Body of pancreas (tissue), 4 donors: ENCODE data around the gene CDH4. TPM values are rescaled to one million over a fixed set of nuclear protein-coding genes. Genes with fewer than 3 reads are reported as not detected.

Source experiments
- ATAC-seq: fragments of 150-250 bp; one replicate; pipeline ENCODE4 v1.9.1; 2016
- DNase-seq, 4 donors: peaks; one replicate each; pipeline ENCODE4 v3.0.0-alpha.2; 2019
- H3K27ac ChIP-seq, 4 donors: fragments of 200-600 bp; sonication (generic); 1 replicate in 3 of 4; 2 replicates in 1 of 4; pipeline versions ENCODE4 v1.5.1 to v1.6.1; 2016 to 2019; ENCODE audit warnings: mild to moderate bottlenecking in 1 of 4, mixed read lengths in 1 of 4, moderate library complexity in 1 of 4
- H3K27me3 ChIP-seq, 2 donors: fragments of 200-600 bp; sonication (generic); one replicate each; pipeline ENCODE4 v1.6.0; 2016; ENCODE audit warnings: mild to moderate bottlenecking in 1 of 2
- H3K36me3 ChIP-seq, 2 donors: fragments of 200-600 bp; sonication (generic); replicated peaks in 1 of 2; 2 replicates each; pipeline ENCODE4 v1.5.1; 2016; ENCODE audit warnings: low read depth in 2 of 2; ENCODE audit not compliant: insufficient read depth in 1 of 2
- H3K4me1 ChIP-seq: fragments of 200-600 bp; sonication (generic); one replicate; pipeline ENCODE4 v1.6.0; 2016
- H3K4me3 ChIP-seq, 2 donors: fragments of 200-600 bp; sonication (generic); 1 replicate in 1 of 2; 2 replicates in 1 of 2; pipeline ENCODE4 v1.5.1; 2016 to 2019
- H3K9me3 ChIP-seq, 3 donors: fragments of 200-600 bp; sonication (generic); 1 replicate in 2 of 3; 2 replicates in 1 of 3; pipeline ENCODE4 v1.5.1; 2016
- POLR2A ChIP-seq, 3 donors: fragments of 450-650 bp; IDR thresholded peaks; one replicate each; pipeline ENCODE4 v1.6.1; 2016; ENCODE audit warnings: antibody characterized with exemption in 3 of 3, mild to moderate bottlenecking in 2 of 3
- WGBS, 2 donors: methylation state at CpG; one replicate each; pipeline ENCODE4 v1.1.5; 2017; 5-methylcytosine and 5-hydroxymethylcytosine counted together
- intact Hi-C: fragments of 100-400 bp; cut with DNase I; formaldehyde crosslinking; loops from one replicate; pipeline ENCODE4 v1.15.1; 2023
- total RNA-seq, 2 donors: library from RNA; depleted of rRNA; stranded (reverse); fragments of >200 nt; gene quantifications; one replicate each; pipeline ENCODE4 v1.1.0, GENCODE V29; 2016
- TF ChIP-seq, protein P1 (sequence below), 7 experiments: fragments of 450-650 bp in 4 of 7; fragments of 200-600 bp in 3 of 7; sonication (generic) in 3 of 7; IDR thresholded peaks; one replicate each; pipeline ENCODE4 v1.5.1; 2016 to 2019; ENCODE audit warnings: antibody characterized with exemption in 7 of 7

The CDH4 gene
- total RNA-seq, 2 donors from 2014 or later: 0.33 to 0.52 TPM

DNA sequence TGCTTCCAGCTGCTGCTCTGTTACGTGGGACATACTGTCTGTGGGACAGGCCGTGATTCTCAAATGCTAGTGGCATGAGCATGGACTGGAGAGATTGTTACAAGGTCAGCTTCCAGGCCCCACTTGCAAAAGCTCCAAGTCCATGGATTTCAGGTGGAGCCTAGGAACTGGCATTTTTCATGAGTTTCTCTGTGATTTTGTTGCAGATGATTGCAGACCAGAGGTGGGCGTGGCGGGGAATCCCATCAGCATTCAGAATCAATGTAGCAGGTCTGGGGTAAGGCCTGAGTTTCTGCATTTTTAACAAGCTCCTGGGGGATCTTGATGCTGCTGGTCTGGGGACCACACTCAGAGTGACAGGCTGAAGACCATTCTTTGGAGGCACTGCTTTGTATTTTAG lies 2.4 kb upstream of the CDH4 start:
- no peak overlapping the region for H3K27ac ChIP-seq
- 42 to 78% methylated on average over 2 to 4 of the region's 4 CpGs for WGBS, 2 donors
- no peak for ATAC-seq
- peaks cover 19% of the 10 kb centered on the region for H3K4me1 ChIP-seq
- H3K9me3 ChIP-seq: no peaks in the 10 kb centered on the region
- intact Hi-C loops: no loop called here
- DNase-seq: no peak
- no peak overlapping the region for H3K4me3 ChIP-seq
- no peaks in the 10 kb centered on the region for H3K36me3 ChIP-seq
- TF ChIP-seq, protein P1, sequence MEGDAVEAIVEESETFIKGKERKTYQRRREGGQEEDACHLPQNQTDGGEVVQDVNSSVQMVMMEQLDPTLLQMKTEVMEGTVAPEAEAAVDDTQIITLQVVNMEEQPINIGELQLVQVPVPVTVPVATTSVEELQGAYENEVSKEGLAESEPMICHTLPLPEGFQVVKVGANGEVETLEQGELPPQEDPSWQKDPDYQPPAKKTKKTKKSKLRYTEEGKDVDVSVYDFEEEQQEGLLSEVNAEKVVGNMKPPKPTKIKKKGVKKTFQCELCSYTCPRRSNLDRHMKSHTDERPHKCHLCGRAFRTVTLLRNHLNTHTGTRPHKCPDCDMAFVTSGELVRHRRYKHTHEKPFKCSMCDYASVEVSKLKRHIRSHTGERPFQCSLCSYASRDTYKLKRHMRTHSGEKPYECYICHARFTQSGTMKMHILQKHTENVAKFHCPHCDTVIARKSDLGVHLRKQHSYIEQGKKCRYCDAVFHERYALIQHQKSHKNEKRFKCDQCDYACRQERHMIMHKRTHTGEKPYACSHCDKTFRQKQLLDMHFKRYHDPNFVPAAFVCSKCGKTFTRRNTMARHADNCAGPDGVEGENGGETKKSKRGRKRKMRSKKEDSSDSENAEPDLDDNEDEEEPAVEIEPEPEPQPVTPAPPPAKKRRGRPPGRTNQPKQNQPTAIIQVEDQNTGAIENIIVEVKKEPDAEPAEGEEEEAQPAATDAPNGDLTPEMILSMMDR (IDR thresholded peaks at IDR 0.05): no peak
- TF ChIP-seq POLR2A (IDR thresholded peaks at IDR 0.05): no peak
- peaks cover 0 to 15% of the 10 kb centered on the region in 2 donors for H3K27me3 ChIP-seq

- TF ChIP-seq POLR2A (IDR thresholded peaks at IDR 0.05): no peak
- TF ChIP-seq, protein P1 (IDR thresholded peaks at IDR 0.05): no peak
- no peaks in the 10 kb centered on the region for H3K36me3 ChIP-seq
- ATAC-seq (peak; percentile 42), DNase-seq (no peak)
- intact Hi-C loops: no loop called here
- no peak overlapping the region for H3K4me3 ChIP-seq
- 0 to 1% methylated on average over 2 to 83 of the region's 87 CpGs for WGBS, 2 donors
- peaks cover 0 to 15% of the 10 kb centered on the region in 2 donors for H3K27me3 ChIP-seq
- H3K9me3 ChIP-seq: no peaks in the 10 kb centered on the region
- H3K4me1 ChIP-seq: peaks cover 19% of the 10 kb centered on the region
- no peak overlapping the region for H3K27ac ChIP-seq
Measured at GRCh38 chr20:61252601-61253263, 671 bp downstream of the CDH4 start.

DNA sequence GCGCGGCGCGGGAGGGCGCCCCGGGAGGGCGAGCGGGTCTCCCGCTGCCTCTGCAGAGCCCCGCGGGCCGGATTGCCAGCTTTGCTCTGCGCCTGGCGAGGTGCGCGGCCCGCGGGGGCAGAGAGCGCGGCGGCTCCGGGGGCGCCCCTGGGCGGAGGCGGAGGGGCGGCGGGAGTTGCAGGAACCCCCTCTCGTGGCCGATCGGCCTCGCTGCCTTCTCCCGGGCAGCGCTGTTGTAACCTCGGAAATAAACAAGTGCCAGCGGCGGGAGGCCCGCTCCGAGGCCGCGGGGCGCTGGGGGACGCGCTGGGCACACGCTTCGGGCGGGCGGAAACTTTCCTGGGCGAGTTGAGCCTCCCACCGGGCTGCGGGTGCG lies 1.2 kb downstream of the CDH4 start:
- peaks cover 0 to 15% of the 10 kb centered on the region in 2 donors for H3K27me3 ChIP-seq
- no peaks in the 10 kb centered on the region for H3K36me3 ChIP-seq
- no peak overlapping the region for H3K4me3 ChIP-seq
- ATAC-seq (peak; percentile 15), DNase-seq (peak in 1 of 4 donors; percentile 19)
- TF ChIP-seq, protein P1 (IDR thresholded peaks at IDR 0.05): peak in 1 of 7 experiments; percentile 20
- TF ChIP-seq POLR2A (IDR thresholded peaks at IDR 0.05): no peak
- intact Hi-C loops: no loop called here
- WGBS, 2 donors: 0 to 1% methylated on average over 11 to 48 of the region's 51 CpGs
- no peak overlapping the region for H3K27ac ChIP-seq
- H3K4me1 ChIP-seq: peaks cover 19% of the 10 kb centered on the region
- H3K9me3 ChIP-seq: no peaks in the 10 kb centered on the region

- intact Hi-C loops: no loop called here
- 11 to 14% methylated on average over 48 to 60 of the region's 62 CpGs for WGBS, 2 donors
- peak in 1 of 4 donors; percentile 16 for DNase-seq
Measured at GRCh38 chr20:61253640-61254511, 1.8 kb downstream of the CDH4 start.

More at GRCh38 chr20:61253640-61254511, 1.8 kb downstream of the CDH4 start:
- H3K36me3 ChIP-seq: no peaks in the 10 kb centered on the region
- peaks cover 19% of the 10 kb centered on the region for H3K4me1 ChIP-seq
- no peak overlapping the region for H3K4me3 ChIP-seq
- peaks cover 0 to 15% of the 10 kb centered on the region in 2 donors for H3K27me3 ChIP-seq
- H3K27ac ChIP-seq: no peak overlapping the region
- TF ChIP-seq, protein P1 (IDR thresholded peaks at IDR 0.05): no peak
- no peak for TF ChIP-seq POLR2A (IDR thresholded peaks at IDR 0.05)
- H3K9me3 ChIP-seq: no peaks in the 10 kb centered on the region
- ATAC-seq: no peak
